ENCODE measurements around the gene SUCLA2. TPM values are rescaled to one million over a fixed set of nuclear protein-coding genes. Genes with fewer than 3 reads are reported as not detected.
"Not testable (repeated sequence)": the region's sequence is repeated elsewhere in the genome, so short reads cannot be mapped to it uniquely, and the experiment has no call there.

Gene SUCLA2
- total RNA-seq, 1 donor from 2014 or later: 56.9 TPM

DNA sequence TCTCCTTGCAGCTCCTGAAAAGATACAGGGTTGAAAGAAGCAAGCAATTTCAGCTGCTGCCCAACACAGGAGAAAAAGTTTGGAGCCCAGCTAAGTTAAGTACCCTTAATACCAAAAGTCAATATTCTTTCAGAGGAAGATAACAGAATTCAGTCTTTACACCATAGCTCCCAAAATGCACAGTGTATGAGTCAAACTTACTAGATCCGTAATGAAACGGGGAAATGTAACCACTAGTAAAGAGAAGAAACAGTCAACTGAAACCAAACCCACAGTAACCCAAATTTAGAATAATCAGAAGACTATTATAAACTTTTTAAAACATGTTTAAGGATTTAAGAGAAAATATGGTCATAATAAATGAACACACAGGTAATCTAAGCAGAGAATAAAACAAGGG is 45.2 kb downstream of the SUCLA2 start:
- Mint-ChIP-seq H3K9me3 (ENCODE audit: low read depth) (peaks cover 50% of the 10 kb centered on the region), H3K27ac (no peak overlapping the region), H3K4me1 (ENCODE audit: low read depth) (no peaks in the 10 kb centered on the region), H3K27me3 (no peaks in the 10 kb centered on the region), H3K36me3 (ENCODE audit: insufficient read depth) (peaks cover 78% of the 10 kb centered on the region), H3K4me3 (ENCODE audit: low read depth) (no peak overlapping the region)
- no peak for DNase-seq (ENCODE audit: low spot score, unreplicated experiment)
- TF ChIP-seq, protein P1, sequence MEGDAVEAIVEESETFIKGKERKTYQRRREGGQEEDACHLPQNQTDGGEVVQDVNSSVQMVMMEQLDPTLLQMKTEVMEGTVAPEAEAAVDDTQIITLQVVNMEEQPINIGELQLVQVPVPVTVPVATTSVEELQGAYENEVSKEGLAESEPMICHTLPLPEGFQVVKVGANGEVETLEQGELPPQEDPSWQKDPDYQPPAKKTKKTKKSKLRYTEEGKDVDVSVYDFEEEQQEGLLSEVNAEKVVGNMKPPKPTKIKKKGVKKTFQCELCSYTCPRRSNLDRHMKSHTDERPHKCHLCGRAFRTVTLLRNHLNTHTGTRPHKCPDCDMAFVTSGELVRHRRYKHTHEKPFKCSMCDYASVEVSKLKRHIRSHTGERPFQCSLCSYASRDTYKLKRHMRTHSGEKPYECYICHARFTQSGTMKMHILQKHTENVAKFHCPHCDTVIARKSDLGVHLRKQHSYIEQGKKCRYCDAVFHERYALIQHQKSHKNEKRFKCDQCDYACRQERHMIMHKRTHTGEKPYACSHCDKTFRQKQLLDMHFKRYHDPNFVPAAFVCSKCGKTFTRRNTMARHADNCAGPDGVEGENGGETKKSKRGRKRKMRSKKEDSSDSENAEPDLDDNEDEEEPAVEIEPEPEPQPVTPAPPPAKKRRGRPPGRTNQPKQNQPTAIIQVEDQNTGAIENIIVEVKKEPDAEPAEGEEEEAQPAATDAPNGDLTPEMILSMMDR (IDR thresholded peaks at IDR 0.05; ENCODE audit: unreplicated experiment): no peak

DNA sequence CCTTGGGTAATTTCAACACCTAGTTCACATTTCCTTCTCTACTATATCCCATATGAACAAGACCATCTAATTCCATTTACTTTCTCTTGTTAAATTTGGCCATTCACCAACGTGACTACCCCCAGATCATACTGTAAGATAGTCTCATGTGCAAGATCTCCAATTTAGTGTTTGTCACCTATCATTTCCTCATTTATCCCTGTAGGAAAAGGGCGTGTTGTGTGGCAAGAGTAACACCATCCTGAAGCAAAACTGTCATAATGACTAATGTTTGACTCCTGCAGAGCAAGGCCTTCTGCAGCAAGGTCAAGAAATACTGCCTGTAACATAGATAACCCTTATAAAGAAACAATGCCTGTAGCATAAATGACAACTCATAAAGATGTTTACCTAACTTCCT is 51.3 kb downstream of the SUCLA2 start:
- no peak for DNase-seq (ENCODE audit: low spot score, unreplicated experiment)
- Mint-ChIP-seq H3K27me3 (no peaks in the 10 kb centered on the region), H3K4me1 (ENCODE audit: low read depth) (peaks cover 10% of the 10 kb centered on the region), H3K4me3 (ENCODE audit: low read depth) (no peak overlapping the region), H3K9me3 (ENCODE audit: low read depth) (peaks cover 4% of the 10 kb centered on the region), H3K27ac (no peak overlapping the region), H3K36me3 (ENCODE audit: insufficient read depth) (peaks cover 42% of the 10 kb centered on the region)
- TF ChIP-seq, protein P1 (IDR thresholded peaks at IDR 0.05; ENCODE audit: unreplicated experiment): no peak

DNA sequence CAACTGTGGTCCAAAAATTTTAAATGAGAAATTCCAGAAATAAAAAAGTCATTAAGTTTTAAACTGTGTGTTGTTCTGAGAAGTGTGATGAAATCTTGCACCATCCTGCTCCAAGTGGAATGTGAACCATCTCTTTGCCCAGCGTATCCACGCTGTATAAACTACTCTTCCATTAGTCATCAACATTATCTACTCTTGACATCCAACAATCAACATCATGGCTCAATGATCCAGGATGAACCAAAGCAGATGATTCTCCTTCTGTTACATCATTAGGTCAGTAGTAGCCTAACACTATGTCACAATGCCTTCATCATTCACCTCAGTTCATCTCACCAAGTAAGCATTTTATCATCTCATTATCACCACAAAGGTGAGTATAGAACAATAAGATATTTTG is 55.3 kb downstream of the SUCLA2 start:
- Mint-ChIP-seq H3K36me3 (ENCODE audit: insufficient read depth) (peaks cover 34% of the 10 kb centered on the region), H3K27me3 (no peaks in the 10 kb centered on the region)
- no peak for DNase-seq (ENCODE audit: low spot score, unreplicated experiment)

DNA sequence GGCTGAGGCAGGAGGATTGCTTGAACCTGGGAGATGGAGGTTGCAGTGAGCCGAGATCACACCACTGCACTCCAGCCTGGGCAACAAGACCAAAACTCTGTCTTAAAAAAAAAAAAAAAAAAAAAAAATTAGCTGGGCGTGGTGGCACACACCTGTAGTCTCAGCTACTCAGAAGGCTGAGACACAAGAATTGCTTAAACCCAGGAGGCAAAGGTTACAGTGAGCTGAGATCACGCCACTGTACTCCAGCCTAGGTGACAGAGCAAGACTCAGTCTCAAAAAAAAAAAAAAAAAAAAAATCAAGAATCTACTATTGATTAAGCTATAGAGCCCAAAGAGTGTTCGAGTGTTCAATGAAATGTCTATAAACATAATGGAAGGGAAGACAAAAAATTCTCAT is 55.9 kb downstream of the SUCLA2 start:
- not testable (repeated sequence) for H3K27ac Mint-ChIP-seq; H3K9me3 Mint-ChIP-seq (ENCODE audit: low read depth); DNase-seq (ENCODE audit: low spot score, unreplicated experiment); H3K27me3 Mint-ChIP-seq; H3K4me3 Mint-ChIP-seq (ENCODE audit: low read depth); H3K4me1 Mint-ChIP-seq (ENCODE audit: low read depth)
- H3K36me3 Mint-ChIP-seq (ENCODE audit: insufficient read depth): peaks cover 34% of the 10 kb centered on the region

More for the DNA sequence above, 55.3 kb downstream of the SUCLA2 start:
- peak overlapping the region; percentile 71 for H3K27ac Mint-ChIP-seq
- peaks cover 10% of the 10 kb centered on the region for H3K4me1 Mint-ChIP-seq (ENCODE audit: low read depth)
- peaks cover 4% of the 10 kb centered on the region for H3K9me3 Mint-ChIP-seq (ENCODE audit: low read depth)
- TF ChIP-seq, protein P1 (IDR thresholded peaks at IDR 0.05; ENCODE audit: unreplicated experiment): no peak
- H3K4me3 Mint-ChIP-seq (ENCODE audit: low read depth): no peak overlapping the region

DNA sequence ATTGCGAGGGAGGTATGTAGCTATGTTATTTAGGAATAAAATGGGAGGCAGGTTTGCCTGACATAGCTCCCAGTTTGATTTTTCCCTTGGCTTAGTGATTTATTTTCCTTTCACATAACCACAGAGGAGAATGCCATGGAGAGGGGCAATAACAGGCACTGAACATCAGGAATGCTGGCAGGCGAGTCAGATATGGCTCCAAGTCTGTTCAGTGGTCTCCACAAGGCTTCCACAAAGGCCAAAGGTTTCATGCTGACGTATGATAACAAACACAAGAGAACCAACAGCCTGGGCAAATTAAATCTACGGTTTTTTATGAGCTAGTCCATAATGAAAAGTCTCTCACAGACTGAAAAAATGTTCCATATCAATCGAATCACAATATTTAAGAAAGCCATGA is 66.7 kb downstream of the SUCLA2 start:
- Mint-ChIP-seq H3K4me3 (ENCODE audit: low read depth) (no peak overlapping the region), H3K27ac (peak overlapping the region; percentile 94), H3K27me3 (no peaks in the 10 kb centered on the region), H3K9me3 (ENCODE audit: low read depth) (peaks cover 11% of the 10 kb centered on the region), H3K4me1 (ENCODE audit: low read depth) (peaks cover 43% of the 10 kb centered on the region), H3K36me3 (ENCODE audit: insufficient read depth) (peaks cover 30% of the 10 kb centered on the region)
- no peak for DNase-seq (ENCODE audit: low spot score, unreplicated experiment)
- TF ChIP-seq, protein P1 (IDR thresholded peaks at IDR 0.05; ENCODE audit: unreplicated experiment): no peak

Measured in progenitor cell of endocrine pancreas (in vitro differentiated cells).